Activated naive CD4-positive, alpha-beta T cell treated with anti-CD3 and anti-CD28 coated beads for 36 hours (primary cell): ENCODE results near the gene LYRM7. TPM values are rescaled to one million over a fixed set of nuclear protein-coding genes. Genes with fewer than 3 reads are reported as not detected.

Experiments used
- CTCF ChIA-PET: fragments of 350-600 bp; sonication (Branson Sonifier 250); formaldehyde crosslinking; loops from one replicate; lab custom pipeline; 2021; ENCODE audit warnings: antibody characterized with exemption; lab: Charles Lee
- DNase-seq: peaks from one replicate; pipeline ENCODE4 v3.0.0-alpha.2; 2020
- H3K27ac Mint-ChIP-seq: one replicate; pipeline ENCODE4 v1.8.0; 2021; ENCODE audit warnings: mild to moderate bottlenecking, mixed read lengths
- H3K27me3 Mint-ChIP-seq: one replicate; pipeline ENCODE4 v1.8.0; 2021; ENCODE audit warnings: low read depth, mixed read lengths
- H3K36me3 Mint-ChIP-seq: one replicate; pipeline ENCODE4 v1.8.0; 2021; ENCODE audit warnings: low read depth, mixed read lengths
- H3K4me1 Mint-ChIP-seq: one replicate; pipeline ENCODE4 v1.8.0; 2021; ENCODE audit warnings: low read depth, mixed read lengths
- H3K4me3 Mint-ChIP-seq: one replicate; pipeline ENCODE4 v1.8.0; 2021; ENCODE audit warnings: mild to moderate bottlenecking, moderate library complexity, mixed read lengths
- H3K9me3 Mint-ChIP-seq: one replicate; pipeline ENCODE4 v1.8.0; 2021; ENCODE audit warnings: mixed read lengths
- intact Hi-C: fragments of 100-400 bp; cut with micrococcal nuclease; formaldehyde crosslinking; loops from one replicate; pipeline ENCODE4 v1.15.1; 2023
- total RNA-seq, 2 experiments: library from RNA; stranded (reverse); gene quantifications; one replicate each; pipeline ENCODE4 v1.2.3, GENCODE V29; 2021

The LYRM7 gene
- total RNA-seq, 2 experiments from 2014 or later = 14.6 to 15.0 TPM

DNA sequence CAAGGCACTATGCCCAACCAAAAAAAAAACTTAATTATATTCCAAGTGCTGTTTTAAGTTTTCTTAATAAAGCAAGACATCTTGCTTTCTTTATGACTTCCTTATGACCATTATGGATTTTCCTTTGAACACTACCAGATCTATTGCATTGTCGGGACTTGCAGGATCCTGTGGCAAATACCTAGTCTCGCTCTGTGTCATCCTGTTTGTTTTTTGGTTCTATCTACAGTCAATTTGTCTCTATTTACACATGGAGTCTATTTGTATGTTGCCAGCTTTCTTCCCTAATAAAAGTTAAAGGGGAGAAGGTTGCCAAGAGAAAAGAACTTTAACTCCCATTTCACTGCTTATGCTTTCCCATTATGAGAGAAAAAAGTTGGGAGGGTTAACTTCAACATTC is 10.6 kb upstream of the LYRM7 start:
- CTCF ChIA-PET = interaction anchor here (1.1 kb wide), 1 partner anchor 20 kb away, joined by 3 read pairs; no protein-coding TSS in a partner anchor
- Mint-ChIP-seq H3K9me3 (no peaks in the 10 kb centered on the region), H3K4me1 (peaks cover 45% of the 10 kb centered on the region), H3K4me3 (no peak overlapping the region), H3K27ac (peak overlapping the region; percentile 32), H3K36me3 (peaks cover 77% of the 10 kb centered on the region), H3K27me3 (no peaks in the 10 kb centered on the region)
- DNase-seq = no peak
- intact Hi-C loops = no loop called here

DNA sequence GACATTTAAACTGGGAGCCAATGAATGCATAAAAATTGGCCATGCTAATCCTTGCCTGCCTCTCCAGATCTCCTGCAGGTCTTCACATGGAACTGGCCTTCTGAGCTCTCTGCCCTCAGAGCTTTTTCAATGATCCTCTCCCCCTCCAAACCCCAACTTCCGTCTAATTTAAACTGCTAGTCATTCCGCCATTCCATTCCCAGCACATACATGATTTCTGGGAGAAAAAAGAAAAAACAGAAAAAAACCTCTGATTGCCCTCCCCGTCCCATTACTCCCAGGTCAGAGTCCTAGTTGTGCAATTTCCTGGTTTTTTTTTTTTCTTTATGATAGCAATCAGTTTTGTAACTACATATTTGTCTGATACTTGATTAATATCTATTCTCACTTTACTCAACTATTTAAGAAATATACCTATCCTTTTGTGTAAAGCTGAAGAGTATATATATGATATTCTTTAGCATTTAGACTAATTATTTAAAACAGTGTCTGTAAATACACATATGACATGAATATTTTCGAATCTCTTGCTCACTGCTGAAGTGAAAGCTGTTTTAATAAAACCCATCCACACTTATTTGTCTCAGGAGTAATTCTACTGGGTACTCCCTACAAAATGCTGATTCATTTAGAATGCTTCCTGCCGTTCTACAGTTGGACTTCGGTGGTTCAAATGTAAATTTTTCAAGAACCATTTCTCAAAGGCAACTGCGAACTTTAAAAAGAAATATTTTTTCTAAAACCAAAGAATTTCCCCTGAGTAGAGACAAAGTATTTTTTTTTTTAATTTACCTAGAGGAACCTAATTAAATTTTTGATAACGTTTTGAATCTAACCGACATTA is 7.2 kb upstream of the LYRM7 start:
- peaks cover 52% of the 10 kb centered on the region for H3K4me1 Mint-ChIP-seq
- intact Hi-C loops = loop anchor here (1.0 kb wide), 1 partner anchor 233 kb away; no protein-coding TSS in a partner anchor
- H3K36me3 Mint-ChIP-seq = peaks cover 54% of the 10 kb centered on the region
- H3K27ac Mint-ChIP-seq = peak overlapping the region; percentile 97
- H3K9me3 Mint-ChIP-seq = no peaks in the 10 kb centered on the region
- H3K27me3 Mint-ChIP-seq = no peaks in the 10 kb centered on the region
- H3K4me3 Mint-ChIP-seq = peak overlapping the region; percentile 90
- CTCF ChIA-PET = interaction anchor here (0.6 to 1.5 kb wide), 6 partner anchors 49 to 255 kb away, joined by 3 to 6 read pairs (median 4); no protein-coding TSS in a partner anchor
- no peak for DNase-seq

DNA sequence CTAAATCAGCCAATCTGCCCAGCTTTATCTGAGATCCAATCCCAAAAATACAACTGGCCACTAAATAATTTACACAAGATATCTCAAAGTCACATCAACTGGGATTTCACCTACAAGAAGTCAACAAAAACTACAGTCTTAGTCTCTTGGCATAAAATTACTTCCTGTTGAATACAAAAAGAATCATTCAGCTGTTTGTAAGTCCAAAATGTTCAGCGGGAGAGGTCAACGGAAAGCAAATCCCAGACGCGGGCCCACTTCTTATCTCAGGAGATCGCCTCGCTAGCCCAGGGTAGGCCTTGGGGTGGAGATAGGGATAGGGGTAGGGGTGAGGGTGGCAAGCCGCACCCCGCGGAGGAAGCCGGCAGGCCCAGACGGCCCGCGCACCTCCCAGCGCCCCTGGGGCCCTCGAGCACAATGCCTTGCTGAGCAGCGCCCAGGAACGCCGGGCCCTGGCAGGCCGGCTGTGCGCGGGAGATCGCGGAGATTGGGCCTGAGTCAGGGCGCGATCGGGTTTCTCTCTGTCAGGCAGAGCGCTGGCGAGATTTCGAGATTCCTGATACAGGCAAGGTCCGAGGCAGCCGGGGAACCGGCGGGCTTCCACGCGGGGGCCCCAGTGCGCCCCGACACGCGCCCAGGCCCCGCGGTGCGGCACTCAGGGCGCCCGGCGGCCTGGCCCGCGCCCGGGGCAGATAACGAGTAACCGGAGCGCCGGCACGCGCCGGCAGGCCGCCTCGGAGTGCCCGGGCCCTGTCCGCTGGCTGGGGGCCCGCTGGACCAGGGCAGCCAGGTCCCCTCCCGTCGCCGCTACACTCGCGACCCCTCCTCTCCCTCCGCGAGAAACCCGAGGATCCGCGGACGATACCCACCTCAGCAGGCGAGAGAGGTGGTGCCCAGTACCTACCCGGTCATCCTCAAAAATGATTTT is 6.3 kb upstream of the LYRM7 start:
- H3K27ac Mint-ChIP-seq = peak overlapping the region; percentile 99
- peak; percentile 60 for DNase-seq
- intact Hi-C loops = loop anchor here (1.0 kb wide), 4 partner anchors 45 to 253 kb away; no protein-coding TSS in a partner anchor
- peaks cover 44% of the 10 kb centered on the region for H3K36me3 Mint-ChIP-seq
- peak overlapping the region; percentile 96 for H3K4me3 Mint-ChIP-seq
- CTCF ChIA-PET = interaction anchor here (0.6 to 1.5 kb wide), 6 partner anchors 50 to 252 kb away, joined by 3 to 6 read pairs (median 4); no protein-coding TSS in a partner anchor
- H3K9me3 Mint-ChIP-seq = no peaks in the 10 kb centered on the region
- H3K27me3 Mint-ChIP-seq = no peaks in the 10 kb centered on the region
- peaks cover 47% of the 10 kb centered on the region for H3K4me1 Mint-ChIP-seq

DNA sequence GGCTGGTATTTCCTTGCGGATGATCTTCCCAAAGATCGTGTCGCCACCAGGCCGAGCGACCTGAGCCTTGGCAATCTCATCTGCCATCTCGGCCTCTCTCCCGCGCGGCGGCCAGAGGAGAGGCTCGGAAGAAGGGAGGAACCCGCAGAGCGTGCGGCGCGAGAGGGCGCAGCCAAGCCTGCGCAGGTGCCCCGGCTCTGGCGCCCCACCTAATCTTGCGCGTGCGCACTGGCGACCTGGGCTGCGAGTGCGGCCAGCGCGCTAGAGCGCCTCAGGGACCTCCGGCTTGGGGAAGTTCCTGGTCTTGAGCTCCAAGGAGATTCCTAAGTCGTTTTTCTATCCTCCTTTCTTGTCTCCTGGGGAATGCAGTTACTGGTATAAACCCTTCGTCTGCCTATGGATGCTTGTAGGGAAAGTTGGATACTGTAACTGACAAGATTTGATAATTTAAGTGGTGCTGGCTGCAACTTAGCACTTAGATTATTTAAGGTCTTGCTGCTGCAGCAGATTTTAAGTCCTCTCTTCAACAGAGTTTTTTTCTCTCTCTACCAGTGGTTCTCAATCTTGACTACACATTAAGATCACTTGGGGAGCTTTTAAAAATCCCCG is 5.5 kb upstream of the LYRM7 start, which contains the start of gene HINT1:
HINT1 (minus strand) TSS at position 138 of the 609 bp plus-strand sequence; CDS start at position 87, 51 bp downstream.
- Mint-ChIP-seq H3K9me3 (no peaks in the 10 kb centered on the region), H3K27ac (peak within 1 kb of the TSS; percentile 99), H3K4me1 (peaks cover 44% of the 10 kb centered on the region), H3K36me3 (peaks cover 36% of the 10 kb centered on the region), H3K4me3 (peak within 1 kb of the TSS; percentile 96), H3K27me3 (no peaks in the 10 kb centered on the region)
- CTCF ChIA-PET = interaction anchor here (0.5 to 1.0 kb wide), 4 partner anchors 100 to 251 kb away, joined by 3 to 5 read pairs (median 4); no protein-coding TSS in a partner anchor
- intact Hi-C loops = loop anchor here (1.0 kb wide), 4 partner anchors 44 to 252 kb away; no protein-coding TSS in a partner anchor
- peak; percentile 93 for DNase-seq

DNA sequence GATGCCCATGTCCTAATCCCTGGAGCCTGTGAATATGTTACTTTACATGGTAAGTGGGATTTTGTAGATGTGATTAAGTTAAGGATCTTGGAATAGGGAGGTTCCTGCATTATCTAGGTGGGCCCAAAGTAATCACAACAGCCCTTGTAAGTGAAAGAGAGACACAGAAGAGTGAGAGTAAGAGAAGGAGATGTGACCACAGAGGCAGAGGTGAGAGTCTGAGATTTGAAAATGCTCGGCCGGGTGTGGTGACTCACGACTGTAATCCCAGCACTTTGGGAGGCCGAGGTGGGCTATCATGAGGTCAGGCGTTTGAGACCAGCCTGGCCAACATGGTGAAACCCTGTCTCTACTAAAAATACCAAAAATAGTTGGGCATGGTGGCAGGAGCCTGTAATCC is 3.1 kb upstream of the LYRM7 start:
- Mint-ChIP-seq H3K9me3 (no peaks in the 10 kb centered on the region), H3K4me3 (no peak overlapping the region), H3K4me1 (peaks cover 38% of the 10 kb centered on the region), H3K36me3 (peaks cover 21% of the 10 kb centered on the region), H3K27ac (no peak overlapping the region), H3K27me3 (no peaks in the 10 kb centered on the region)
- CTCF ChIA-PET = no interaction called here
- intact Hi-C loops = no loop called here
- DNase-seq = no peak

DNA sequence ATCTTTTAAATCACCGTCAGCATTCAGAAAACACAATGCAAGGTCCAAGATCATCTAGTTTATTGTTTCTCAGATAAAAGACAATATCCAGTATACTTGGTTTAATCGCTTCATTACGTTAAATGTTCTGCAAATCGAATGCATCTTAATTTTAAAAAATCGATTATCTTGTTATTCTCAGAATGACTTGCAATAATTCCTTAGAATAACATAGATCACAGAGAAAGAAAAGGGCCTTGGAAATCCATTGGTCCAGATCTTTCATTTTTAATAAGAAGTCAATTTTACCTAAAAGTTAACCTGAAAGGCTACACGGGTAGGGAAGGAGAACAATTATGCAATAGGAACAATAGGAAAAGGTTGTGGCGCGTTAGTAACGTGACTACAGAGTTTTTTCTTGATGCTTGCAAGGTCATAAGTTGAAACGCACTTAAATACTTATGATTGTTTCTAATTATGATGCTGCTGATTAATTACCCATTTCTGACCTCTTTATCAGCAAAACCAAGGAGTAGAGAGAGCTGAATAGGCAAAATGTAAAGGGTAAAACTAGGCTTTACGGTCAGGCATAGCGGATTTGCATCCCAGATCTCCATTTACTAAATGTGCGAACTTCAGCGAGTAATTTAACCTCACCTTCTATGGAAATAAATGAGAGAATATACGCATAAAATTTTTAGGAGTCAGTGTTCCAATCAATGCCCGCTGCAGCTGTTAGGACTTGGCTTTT is 769 bp upstream of the LYRM7 start:
- peak overlapping the region; percentile 87 for H3K27ac Mint-ChIP-seq
- peaks cover 4% of the 10 kb centered on the region for H3K36me3 Mint-ChIP-seq
- CTCF ChIA-PET = no interaction called here
- intact Hi-C loops = loop anchor here (1.0 to 5.0 kb wide), 10 partner anchors 39 to 627 kb away; partner anchors contain the start of genes FNIP1 and RAPGEF6
- no peaks in the 10 kb centered on the region for H3K9me3 Mint-ChIP-seq
- no peaks in the 10 kb centered on the region for H3K27me3 Mint-ChIP-seq
- no peak for DNase-seq
- H3K4me1 Mint-ChIP-seq = peaks cover 46% of the 10 kb centered on the region
- H3K4me3 Mint-ChIP-seq = peak overlapping the region; percentile 99

DNA sequence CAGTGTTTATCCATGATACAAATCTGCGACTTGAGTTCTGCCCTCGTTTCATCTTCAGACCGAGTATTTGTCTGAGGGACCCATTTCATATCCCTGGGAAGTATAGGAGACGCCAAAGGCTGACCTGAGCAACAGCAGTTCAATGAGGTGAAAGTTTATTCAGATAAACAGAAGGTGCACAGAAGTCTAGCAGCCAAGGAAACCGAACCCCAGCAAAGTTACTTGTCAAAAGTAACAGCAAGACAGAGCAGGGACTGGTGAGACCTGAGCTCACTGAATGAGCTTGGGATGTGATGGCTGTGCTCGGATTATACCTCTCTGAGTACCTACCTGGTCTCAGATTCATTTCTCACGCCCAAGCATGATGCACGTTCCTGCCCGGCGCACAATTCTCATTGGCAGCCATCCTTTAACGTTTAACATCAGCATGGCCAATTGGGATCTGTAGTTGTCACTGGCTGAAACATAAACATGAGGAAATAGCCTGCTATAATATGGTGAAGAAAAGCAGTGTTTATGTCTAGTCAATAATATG is 599 bp downstream of the LYRM7 start:
- peaks cover 42% of the 10 kb centered on the region for H3K4me1 Mint-ChIP-seq
- intact Hi-C loops = loop anchor here (2.0 to 5.0 kb wide), 3 partner anchors 361 to 625 kb away; partner anchors contain the start of gene FNIP1
- H3K9me3 Mint-ChIP-seq = no peaks in the 10 kb centered on the region

DNA sequence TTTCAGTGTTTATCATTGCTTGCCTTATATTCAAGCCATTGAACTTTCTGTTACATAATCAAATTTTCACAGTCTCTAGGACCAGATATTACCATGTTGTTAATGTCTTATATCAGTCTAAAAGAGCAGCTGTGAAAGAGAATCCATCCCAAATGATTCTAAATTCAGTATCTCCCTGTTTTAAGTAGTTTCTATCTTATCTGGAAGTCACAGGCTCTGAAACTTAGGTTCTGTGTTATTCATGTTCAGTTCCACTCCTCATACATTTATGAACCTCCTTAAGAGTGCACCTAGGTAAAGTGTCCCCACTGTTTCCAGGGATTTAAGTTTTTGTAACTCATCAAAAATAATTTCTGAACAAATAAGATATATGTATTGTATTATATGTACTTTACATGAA is 9.7 kb downstream of the LYRM7 start:
- Mint-ChIP-seq H3K36me3 (peaks cover 5% of the 10 kb centered on the region), H3K9me3 (no peaks in the 10 kb centered on the region), H3K27me3 (no peaks in the 10 kb centered on the region), H3K4me3 (no peak overlapping the region), H3K4me1 (peaks cover 16% of the 10 kb centered on the region), H3K27ac (no peak overlapping the region)
- CTCF ChIA-PET = interaction anchor here (0.8 kb wide), 1 partner anchor 20 kb away, joined by 3 read pairs; no protein-coding TSS in a partner anchor
- no peak for DNase-seq
- intact Hi-C loops = no loop called here

More for the DNA sequence above, 599 bp downstream of the LYRM7 start:
- Mint-ChIP-seq H3K27ac (peak overlapping the region; percentile 92), H3K36me3 (peaks cover 4% of the 10 kb centered on the region), H3K4me3 (peak overlapping the region; percentile 99), H3K27me3 (no peaks in the 10 kb centered on the region)
- DNase-seq = peak; percentile 48
- CTCF ChIA-PET = no interaction called here

DNA sequence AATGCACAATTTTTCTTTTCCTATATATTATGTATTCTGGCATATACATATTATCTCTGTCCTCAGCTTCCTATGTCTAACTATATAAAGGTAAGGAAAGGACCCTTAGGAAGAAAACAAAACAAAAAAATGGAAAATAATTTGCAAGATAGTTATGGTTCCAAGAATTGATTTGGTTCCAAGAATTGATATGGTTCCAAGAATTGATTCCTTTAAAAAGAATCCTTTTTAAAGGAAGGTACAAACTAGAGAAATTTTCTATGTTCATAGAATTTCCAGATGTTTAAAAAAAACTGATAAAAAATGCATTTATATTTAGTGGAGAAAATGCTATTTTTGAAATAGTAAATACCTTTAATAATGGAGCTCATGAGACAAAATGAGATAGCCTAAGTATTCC is 12.1 kb downstream of the LYRM7 start:
- H3K27ac Mint-ChIP-seq = no peak overlapping the region
- CTCF ChIA-PET = interaction anchor here (0.6 to 0.8 kb wide), 2 partner anchors 69 to 188 kb away, joined by 3 read pairs; no protein-coding TSS in a partner anchor
- intact Hi-C loops = no loop called here
- peaks cover 5% of the 10 kb centered on the region for H3K4me1 Mint-ChIP-seq
- no peaks in the 10 kb centered on the region for H3K9me3 Mint-ChIP-seq
- H3K27me3 Mint-ChIP-seq = no peaks in the 10 kb centered on the region
- DNase-seq = no peak
- H3K4me3 Mint-ChIP-seq = no peak overlapping the region
- peaks cover 6% of the 10 kb centered on the region for H3K36me3 Mint-ChIP-seq

DNA sequence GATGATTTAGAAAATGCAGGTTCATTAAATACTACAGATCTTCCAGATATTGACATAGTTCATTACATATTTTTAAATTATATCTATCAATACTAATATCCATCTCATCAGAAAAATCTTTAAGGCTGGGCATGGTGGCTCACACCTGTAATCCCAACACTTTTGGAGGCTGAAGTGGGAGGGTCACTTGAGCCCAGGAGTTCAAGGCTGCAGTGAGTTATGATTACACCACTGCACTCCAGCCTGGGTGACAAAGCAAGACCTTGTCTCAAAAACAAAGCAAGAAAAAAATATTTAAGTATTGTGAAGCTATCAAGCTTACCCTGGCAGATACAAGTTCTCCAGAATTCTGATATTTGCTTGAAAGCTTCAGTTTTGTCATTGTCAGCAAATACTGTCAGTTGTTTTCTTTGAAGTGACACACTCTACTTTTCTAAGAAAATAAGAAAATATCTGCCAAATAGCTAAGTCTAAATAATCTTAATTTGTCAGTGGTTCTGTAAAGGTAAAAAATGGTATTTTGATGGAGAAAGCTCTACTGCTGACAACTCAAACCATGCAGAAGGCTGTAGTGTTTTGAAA is 14.9 kb downstream of the LYRM7 start:
- CTCF ChIA-PET = no interaction called here
- DNase-seq = no peak

More for the DNA sequence above, 14.9 kb downstream of the LYRM7 start:
- Mint-ChIP-seq H3K4me1 (no peaks in the 10 kb centered on the region), H3K27ac (no peak overlapping the region), H3K4me3 (no peak overlapping the region), H3K9me3 (no peaks in the 10 kb centered on the region), H3K27me3 (no peaks in the 10 kb centered on the region), H3K36me3 (peaks cover 20% of the 10 kb centered on the region)
- intact Hi-C loops = no loop called here
